Measurements from ENCODE around the gene TJP1.
"Not testable (repeated sequence)": the region's sequence is repeated elsewhere in the genome, so short reads cannot be mapped to it uniquely, and the experiment has no call there.

DNA sequence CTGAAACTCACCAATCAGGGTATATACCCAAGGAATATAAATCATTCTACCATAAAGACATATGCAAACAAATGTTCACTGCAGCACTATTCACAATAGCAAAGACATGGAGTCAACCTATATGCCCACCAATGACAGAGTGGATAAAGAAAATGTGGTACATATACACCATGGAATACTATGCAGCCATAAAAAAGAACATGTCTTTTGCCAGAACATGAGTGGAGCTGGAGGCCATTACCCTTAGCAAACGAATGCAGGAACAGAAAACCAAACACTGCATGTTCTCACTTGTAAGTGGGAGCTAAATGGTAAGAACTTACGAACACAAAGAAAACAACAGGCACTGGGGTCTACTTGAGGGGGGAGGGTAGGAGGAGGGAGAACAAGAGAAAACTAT lies 68.3 kb downstream of the TJP1 start:
- TF ChIP-seq, protein P1, sequence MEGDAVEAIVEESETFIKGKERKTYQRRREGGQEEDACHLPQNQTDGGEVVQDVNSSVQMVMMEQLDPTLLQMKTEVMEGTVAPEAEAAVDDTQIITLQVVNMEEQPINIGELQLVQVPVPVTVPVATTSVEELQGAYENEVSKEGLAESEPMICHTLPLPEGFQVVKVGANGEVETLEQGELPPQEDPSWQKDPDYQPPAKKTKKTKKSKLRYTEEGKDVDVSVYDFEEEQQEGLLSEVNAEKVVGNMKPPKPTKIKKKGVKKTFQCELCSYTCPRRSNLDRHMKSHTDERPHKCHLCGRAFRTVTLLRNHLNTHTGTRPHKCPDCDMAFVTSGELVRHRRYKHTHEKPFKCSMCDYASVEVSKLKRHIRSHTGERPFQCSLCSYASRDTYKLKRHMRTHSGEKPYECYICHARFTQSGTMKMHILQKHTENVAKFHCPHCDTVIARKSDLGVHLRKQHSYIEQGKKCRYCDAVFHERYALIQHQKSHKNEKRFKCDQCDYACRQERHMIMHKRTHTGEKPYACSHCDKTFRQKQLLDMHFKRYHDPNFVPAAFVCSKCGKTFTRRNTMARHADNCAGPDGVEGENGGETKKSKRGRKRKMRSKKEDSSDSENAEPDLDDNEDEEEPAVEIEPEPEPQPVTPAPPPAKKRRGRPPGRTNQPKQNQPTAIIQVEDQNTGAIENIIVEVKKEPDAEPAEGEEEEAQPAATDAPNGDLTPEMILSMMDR (IDR thresholded peaks at IDR 0.05; ENCODE audit: borderline replicate concordance, extremely low read depth, low read length, poor library complexity, severe bottlenecking), result not testable (repeated sequence)
- not testable (repeated sequence) for TF ChIP-seq EZH2 (IDR thresholded peaks at IDR 0.05; ENCODE audit: borderline replicate concordance, low read depth, low read length, severe bottlenecking)

Measured in DND-41 (cell line).